ENCODE results near the gene IL24. TPM values are rescaled to one million over a fixed set of nuclear protein-coding genes. Genes with fewer than 3 reads are reported as not detected.

Gene IL24
- total and polyA plus RNA-seq, 3 donors from 2014 or later = not detected

DNA sequence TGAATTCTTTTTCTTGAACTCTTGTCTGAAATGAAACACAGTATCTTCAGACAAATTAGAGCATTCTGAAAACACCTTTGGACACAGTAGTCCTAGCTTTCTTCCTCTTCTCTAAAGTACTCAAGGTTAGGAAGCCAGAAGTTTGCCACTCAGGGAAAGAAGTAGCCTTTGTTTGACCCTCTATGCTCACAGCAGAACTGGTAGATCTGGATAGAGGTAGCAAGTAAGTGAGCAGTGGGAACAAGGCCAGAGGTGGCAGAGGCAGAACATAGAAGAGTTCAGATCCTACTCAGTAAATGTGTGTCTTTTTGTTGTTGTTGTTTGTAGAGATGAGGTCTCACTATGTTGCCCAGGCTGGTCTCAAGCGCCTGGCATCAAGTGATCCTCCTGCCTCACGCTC lies 56.4 kb downstream of the IL24 start:
- intact Hi-C loops (cut with DNase I; ENCODE audit: low total_unique reads) = no loop called here
- Histone ChIP-seq H3K9me3 (no peaks in the 10 kb centered on the region), H3K27ac (no peak overlapping the region), H3K36me3 (ENCODE audit: low read depth, missing control alignments) (no peaks in the 10 kb centered on the region), H3K4me1 (no peaks in the 10 kb centered on the region), H3K27me3 (no peaks in the 10 kb centered on the region), H3K4me3 (no peak overlapping the region)
- TF ChIP-seq, protein P1, sequence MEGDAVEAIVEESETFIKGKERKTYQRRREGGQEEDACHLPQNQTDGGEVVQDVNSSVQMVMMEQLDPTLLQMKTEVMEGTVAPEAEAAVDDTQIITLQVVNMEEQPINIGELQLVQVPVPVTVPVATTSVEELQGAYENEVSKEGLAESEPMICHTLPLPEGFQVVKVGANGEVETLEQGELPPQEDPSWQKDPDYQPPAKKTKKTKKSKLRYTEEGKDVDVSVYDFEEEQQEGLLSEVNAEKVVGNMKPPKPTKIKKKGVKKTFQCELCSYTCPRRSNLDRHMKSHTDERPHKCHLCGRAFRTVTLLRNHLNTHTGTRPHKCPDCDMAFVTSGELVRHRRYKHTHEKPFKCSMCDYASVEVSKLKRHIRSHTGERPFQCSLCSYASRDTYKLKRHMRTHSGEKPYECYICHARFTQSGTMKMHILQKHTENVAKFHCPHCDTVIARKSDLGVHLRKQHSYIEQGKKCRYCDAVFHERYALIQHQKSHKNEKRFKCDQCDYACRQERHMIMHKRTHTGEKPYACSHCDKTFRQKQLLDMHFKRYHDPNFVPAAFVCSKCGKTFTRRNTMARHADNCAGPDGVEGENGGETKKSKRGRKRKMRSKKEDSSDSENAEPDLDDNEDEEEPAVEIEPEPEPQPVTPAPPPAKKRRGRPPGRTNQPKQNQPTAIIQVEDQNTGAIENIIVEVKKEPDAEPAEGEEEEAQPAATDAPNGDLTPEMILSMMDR (IDR thresholded peaks at IDR 0.05) = no peak
- TF ChIP-seq POLR2A (IDR thresholded peaks at IDR 0.05) = no peak
- 87 to 95% methylated on average over 2 of the region's 2 CpGs for WGBS, 2 donors
- no peak for DNase-seq

Other genes starting within 250 kb of the IL24 start
- gene MAPKAPK2, start 212.5 kb upstream of the IL24 start, total RNA-seq = 10 to 100 TPM; 66.3 to 69.1 TPM
- 76.5 TPM for gene MAPKAPK2, start 212.5 kb upstream of the IL24 start, polyA plus RNA-seq (ENCODE audit: insufficient read depth, low read depth, low replicate concordance)
- not detected for gene IL19, start 126.7 kb upstream of the IL24 start, total RNA-seq
- gene IL19, start 126.7 kb upstream of the IL24 start, polyA plus RNA-seq (ENCODE audit: insufficient read depth, low read depth, low replicate concordance) = 0.37 TPM
- gene IL10, start 124.9 kb upstream of the IL24 start, total RNA-seq = 1 to 10 TPM; 1.4 to 1.7 TPM
- 3.5 TPM for gene IL10, start 124.9 kb upstream of the IL24 start, polyA plus RNA-seq (ENCODE audit: insufficient read depth, low read depth, low replicate concordance)
- gene IL20, start 31.8 kb upstream of the IL24 start, total RNA-seq = under 1 TPM in 1 of 2 donors, not detected in 1; 0.43 TPM
- gene IL20, start 31.8 kb upstream of the IL24 start, polyA plus RNA-seq (ENCODE audit: insufficient read depth, low read depth, low replicate concordance) = 0.37 TPM
- gene FCMR, start 24.5 kb downstream of the IL24 start, total RNA-seq = 1 to 10 TPM; 1.1 to 1.3 TPM
- gene FCMR, start 24.5 kb downstream of the IL24 start, polyA plus RNA-seq (ENCODE audit: insufficient read depth, low read depth, low replicate concordance) = 5.3 TPM
- gene PIGR, start 49.0 kb downstream of the IL24 start, total RNA-seq = not detected
- 0.38 TPM for gene PIGR, start 49.0 kb downstream of the IL24 start, polyA plus RNA-seq (ENCODE audit: insufficient read depth, low read depth, low replicate concordance)
- gene FCAMR, start 73.0 kb downstream of the IL24 start, total RNA-seq = under 1 TPM in 1 of 2 donors, not detected in 1; 0.31 TPM
- 0.41 TPM for gene FCAMR, start 73.0 kb downstream of the IL24 start, polyA plus RNA-seq (ENCODE audit: insufficient read depth, low read depth, low replicate concordance)
- under 1 TPM; 0.31 to 0.71 TPM for gene C1orf116, start 135.3 kb downstream of the IL24 start, total RNA-seq
- 0.88 TPM for gene C1orf116, start 135.3 kb downstream of the IL24 start, polyA plus RNA-seq (ENCODE audit: insufficient read depth, low read depth, low replicate concordance)
- 10 to 100 TPM; 10.9 to 12.3 TPM for gene YOD1, start 153.8 kb downstream of the IL24 start, total RNA-seq
- 8.7 TPM for gene YOD1, start 153.8 kb downstream of the IL24 start, polyA plus RNA-seq (ENCODE audit: insufficient read depth, low read depth, low replicate concordance)
- gene PFKFB2, start 155.8 kb downstream of the IL24 start, total RNA-seq = 10 to 100 TPM; 13.9 to 17.6 TPM
- 12.9 TPM for gene PFKFB2, start 155.8 kb downstream of the IL24 start, polyA plus RNA-seq (ENCODE audit: insufficient read depth, low read depth, low replicate concordance)
- gene C4BPB, start 191.4 kb downstream of the IL24 start, total RNA-seq = under 1 TPM; 0.63 to 0.87 TPM
- 1.6 TPM for gene C4BPB, start 191.4 kb downstream of the IL24 start, polyA plus RNA-seq (ENCODE audit: insufficient read depth, low read depth, low replicate concordance)
- under 1 TPM; 0.24 to 0.43 TPM for gene C4BPA, start 206.8 kb downstream of the IL24 start, total RNA-seq
- gene C4BPA, start 206.8 kb downstream of the IL24 start, polyA plus RNA-seq (ENCODE audit: insufficient read depth, low read depth, low replicate concordance) = 1.0 TPM

Data from testis (tissue), 3 donors.